GM18502 (cell line): ENCODE measurements around the gene PAK1IP1.
A peak's percentile ranks its signal among the peaks of the same experiment; 100 is the strongest.
"Not testable (repeated sequence)": the region's sequence is repeated elsewhere in the genome, so short reads cannot be mapped to it uniquely, and the experiment has no call there.

Experiments used
- ATAC-seq: cut with Tn5 transposase; IDR thresholded peaks from one replicate; pipeline ENCODE4 v1.9.1; 2021; ENCODE audit warnings: mild to moderate bottlenecking; ENCODE audit not compliant: unreplicated experiment, poor library complexity

Gene PAK1IP1

DNA sequence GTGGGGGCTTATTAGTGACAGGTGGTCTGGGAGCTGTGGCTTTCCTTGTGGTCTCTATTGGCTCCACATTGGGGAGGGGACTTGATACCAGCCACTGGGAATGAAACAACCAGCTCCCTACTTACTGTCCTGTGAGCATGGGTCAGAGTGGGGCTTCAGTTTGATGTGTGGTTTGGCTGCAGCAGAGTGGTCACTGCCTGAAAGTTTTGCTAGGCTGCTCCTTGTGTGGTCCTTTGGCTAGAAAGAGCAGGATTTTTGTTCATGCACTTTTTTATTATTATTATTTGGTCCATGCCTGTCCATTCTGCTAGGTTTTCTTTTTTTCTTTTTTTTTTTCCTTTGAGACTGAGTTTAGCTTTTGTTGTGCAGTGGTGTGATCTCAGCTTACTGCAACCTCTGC is 45.3 kb downstream of the PAK1IP1 start:
- ATAC-seq = no peak

DNA sequence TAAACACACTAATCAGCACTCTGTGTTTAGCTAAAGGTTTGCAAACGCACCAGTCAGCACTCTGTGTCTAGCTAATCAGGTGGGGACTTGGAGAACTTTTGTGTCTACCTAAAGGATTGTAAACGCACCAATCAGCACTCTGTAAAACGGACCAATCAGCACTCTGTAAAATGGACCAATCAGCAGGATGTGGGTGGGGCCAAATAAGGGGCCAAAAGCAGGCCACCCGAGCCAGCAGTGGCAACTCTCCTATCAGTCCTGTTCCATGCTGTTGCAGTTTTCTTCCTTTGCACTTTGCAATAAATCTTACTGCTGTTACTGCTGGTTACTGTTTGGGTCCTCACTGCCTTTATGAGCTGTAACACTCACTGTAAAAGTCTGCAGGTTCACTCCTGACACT is 46.9 kb downstream of the PAK1IP1 start:
- not testable (repeated sequence) for ATAC-seq

DNA sequence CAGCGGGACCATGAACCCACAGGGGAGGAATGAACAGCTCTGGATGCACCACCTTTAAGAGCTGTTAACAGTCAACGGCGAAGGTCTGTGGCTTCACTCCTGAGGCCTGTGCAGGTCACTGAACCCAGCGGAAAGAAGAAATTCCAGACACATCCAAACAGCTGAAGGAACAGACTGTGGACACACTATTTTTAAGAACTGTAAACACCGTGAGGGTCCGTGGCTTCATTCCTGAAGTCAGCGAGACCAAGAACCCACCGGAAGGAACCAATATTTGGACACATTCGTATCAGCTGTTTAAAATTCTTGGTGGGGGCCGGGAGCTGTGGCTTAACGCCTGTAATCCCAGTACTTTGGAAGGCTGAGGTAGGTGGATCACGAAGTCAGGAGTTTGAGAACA is 47.5 kb downstream of the PAK1IP1 start:
- ATAC-seq = no peak

DNA sequence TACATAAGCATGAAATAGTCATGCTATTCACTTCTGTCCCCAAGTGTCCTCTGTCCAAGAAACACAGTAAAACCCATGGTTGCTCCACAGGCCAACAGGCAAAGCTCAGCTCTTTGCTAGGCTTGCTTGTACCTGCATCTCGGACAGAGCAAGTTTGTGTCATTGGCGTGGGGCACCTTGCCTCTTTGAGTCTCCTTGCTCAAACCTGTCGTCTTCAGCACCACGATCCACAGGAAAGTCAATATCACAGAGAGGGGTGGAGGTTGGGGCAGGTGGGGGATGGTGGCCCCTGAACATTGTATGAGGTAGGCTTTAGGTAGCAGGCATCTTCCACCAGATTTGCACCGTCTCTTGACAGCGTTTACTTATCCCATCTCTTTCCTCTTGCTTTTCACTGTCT is 48.7 kb downstream of the PAK1IP1 start:
- ATAC-seq = no peak

DNA sequence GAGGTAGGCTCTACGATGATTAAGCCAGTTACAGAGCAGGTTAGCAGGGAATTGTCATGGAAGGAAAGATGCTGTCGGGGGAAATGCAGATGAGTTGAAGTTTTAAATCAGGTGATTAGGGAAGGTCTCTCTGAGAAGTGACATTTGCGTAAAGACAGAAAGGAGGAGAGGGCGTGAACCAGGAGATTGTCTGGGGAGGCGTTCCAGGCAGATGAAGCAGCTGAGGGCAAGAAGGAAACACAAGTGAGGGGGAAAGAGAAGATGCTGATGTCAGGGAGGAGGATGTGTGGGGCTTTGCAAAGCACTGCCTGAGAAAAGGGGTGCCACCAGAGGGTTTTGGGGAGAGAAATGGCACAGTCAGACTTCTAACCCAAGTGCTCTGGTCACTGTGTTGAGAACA is 50.3 kb downstream of the PAK1IP1 start:
- ATAC-seq = no peak

DNA sequence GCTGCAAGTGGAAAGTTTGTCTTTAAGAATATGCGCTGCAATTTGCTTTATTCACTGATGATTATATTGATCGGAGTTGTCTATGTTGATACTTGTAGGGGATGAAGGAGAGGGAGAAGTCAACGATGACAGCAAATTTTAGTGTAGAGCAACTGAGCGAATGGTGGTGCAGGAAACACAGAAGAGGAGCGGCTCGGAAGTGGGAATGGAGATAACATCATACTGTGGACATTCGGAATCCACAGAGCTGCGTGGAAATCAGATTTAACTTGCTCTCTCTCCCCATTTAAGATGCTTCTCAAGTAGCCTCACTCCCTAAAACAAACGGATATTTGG is 52.1 kb downstream of the PAK1IP1 start:
- no peak for ATAC-seq

DNA sequence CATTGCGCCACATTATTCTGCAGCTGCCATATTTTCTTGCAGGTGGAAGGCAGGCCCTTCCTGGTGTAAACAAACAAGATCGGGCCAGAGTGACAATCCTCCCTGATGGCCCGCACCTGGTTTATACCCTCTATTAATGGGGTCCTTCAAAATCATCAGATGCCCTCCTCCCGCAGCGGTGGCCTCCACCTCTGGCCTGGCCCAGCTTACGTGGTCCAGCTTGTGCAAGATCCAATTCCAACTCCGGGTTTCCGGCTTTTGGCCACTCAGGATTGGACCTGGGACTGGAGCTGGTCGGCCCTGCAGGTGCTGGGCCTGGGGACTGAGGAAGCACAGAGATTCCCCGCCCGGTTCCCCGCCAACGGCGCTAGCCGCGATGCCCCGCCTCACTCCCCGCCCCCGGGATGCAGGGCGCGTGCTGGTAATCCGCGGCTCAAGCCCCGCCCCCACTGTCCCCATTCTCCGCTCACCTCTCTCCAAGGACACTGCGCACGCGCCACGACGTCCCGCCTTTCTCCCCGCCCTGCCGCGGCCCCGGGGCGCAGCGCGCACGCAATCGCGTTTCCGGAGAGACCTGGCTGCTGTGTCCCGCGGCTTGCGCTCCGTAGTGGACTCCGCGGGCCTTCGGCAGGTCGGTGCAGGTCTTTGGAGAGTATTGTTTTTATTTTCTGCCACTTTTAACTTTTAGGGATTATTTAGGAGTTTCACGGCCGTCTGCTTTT is 52.6 kb downstream of the PAK1IP1 start, which contains the start of gene TMEM14B:
TMEM14B (plus strand) TSS at position 555 of the 722 bp plus-strand sequence. CDS start 1,441 bp downstream, outside the sequence.
- ATAC-seq = peak; percentile 97

DNA sequence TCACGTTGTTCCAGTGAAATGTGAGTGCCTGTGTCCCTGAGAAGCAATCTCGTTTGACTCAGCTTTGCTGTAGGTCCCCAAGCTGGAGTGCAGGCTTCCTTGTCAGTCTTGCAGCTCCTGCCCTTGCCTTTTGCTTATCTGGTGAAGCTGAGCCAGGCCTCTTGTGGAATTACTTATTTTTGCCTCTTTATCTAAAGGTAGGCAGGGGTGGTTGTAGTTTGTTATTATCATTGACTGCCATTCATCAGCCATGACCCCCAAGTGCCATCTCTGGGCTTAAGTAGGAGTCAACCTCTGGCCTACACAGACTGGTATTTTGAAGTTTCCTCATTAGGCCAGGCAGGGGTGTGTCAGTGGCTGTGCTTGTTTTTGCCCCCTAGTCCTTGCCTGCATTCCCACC is 55.0 kb downstream of the PAK1IP1 start:
- no peak for ATAC-seq

DNA sequence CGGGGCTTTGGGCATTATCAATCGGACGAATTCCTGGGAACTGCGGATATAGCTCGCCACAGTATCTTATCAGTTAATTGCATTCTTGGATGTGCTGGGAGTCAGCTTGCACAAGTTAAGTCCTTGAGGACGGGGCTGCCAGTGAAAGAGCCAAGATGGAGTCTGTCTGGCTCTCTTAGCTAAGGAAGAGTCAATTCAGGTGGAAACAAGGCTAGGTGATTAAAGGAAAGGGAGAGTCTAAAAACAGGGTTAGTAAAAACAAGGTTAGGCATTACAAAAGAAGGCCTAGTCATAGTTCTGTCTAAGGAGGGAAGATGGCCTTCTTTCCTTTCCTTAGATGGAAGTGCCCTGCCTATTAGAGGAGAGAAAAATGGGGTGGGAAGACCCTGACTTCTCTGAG is 55.8 kb downstream of the PAK1IP1 start:
- not testable (repeated sequence) for ATAC-seq

DNA sequence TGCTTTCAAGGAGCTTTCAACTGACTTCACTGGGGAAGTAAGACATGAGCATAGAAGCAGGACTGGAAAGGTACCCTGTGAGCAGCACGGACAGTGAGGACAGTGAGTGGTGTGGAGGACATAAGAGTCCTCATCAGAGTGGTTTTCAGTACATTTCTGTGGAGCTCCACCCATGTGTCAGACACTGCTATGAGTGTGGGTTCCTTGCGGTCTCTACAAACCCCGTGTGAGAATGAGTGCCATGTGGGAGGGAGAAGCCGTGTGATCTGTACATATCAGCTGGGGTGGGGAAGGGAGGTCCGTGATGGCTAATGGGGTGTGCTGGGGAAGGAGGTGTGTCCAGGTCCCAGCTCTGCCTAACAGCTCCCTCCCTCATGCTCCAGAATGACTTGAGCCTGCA is 57.0 kb downstream of the PAK1IP1 start:
- not testable (repeated sequence) for ATAC-seq

DNA sequence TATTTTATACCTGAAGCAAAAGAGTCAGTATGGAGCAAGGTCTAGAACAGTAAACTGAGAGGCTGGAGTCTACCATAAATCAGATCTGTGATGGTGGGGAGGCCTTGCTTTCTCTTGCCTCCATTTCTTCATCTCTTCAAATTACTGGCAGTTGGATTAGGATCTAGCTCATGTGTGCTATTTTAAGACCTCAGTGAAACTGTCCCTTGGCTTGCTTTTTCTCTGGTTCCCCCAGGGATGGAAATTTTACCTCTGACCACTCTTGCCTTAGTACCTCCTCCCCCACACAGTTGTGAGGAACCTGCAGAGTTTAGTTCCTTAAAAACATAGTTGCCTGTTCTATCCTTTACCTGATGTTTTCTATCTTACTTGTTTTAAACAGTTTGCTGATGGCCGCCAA is 61.3 kb downstream of the PAK1IP1 start:
- no peak for ATAC-seq
